HepG2 (cell line): ENCODE results near the gene LASP1. TPM values are rescaled to one million over a fixed set of nuclear protein-coding genes. Genes with fewer than 3 reads are reported as not detected.

Source experiments
- ADNP ChIP-seq: sonication (generic); formaldehyde crosslinking; IDR thresholded peaks from 2 replicates; pipeline ENCODE4 v1.4.0; 2020; ENCODE audit warnings: missing genetic modification reagents
- DNMT3B ChIP-seq: conservative IDR thresholded peaks from 2 replicates; pipeline ENCODE4 v1.6.1; 2016; ENCODE audit warnings: missing biosample characterization, control low read depth
- GABPB1 ChIP-seq: IDR thresholded peaks from 2 replicates; pipeline ENCODE4 v1.6.1; 2016; ENCODE audit warnings: mild to moderate bottlenecking, missing genetic modification reagents, moderate library complexity, missing compliant biosample characterization
- GTF3A ChIP-seq: sonication (generic); formaldehyde crosslinking; conservative IDR thresholded peaks from 2 replicates; pipeline ENCODE4 v1.4.0; 2020; ENCODE audit warnings: mild to moderate bottlenecking, missing genetic modification reagents
- HOXA9 ChIP-seq: sonication (generic); formaldehyde crosslinking; IDR thresholded peaks from 2 replicates; pipeline ENCODE4 v1.8.1; 2022; ENCODE audit warnings: missing genetic modification reagents, mild to moderate bottlenecking, moderate library complexity, borderline replicate concordance
- ISL2 ChIP-seq: sonication (generic); formaldehyde crosslinking; IDR thresholded peaks from 2 replicates; pipeline ENCODE4 v1.5.0; 2020; ENCODE audit warnings: missing genetic modification reagents
- KLF15 ChIP-seq: sonication (generic); formaldehyde crosslinking; IDR thresholded peaks from 2 replicates; pipeline ENCODE4 v1.8.1; 2023; ENCODE audit warnings: borderline replicate concordance, mild to moderate bottlenecking, inconsistent platforms, missing genetic modification reagents, mixed read lengths
- NR3C1 ChIP-seq: sonication (generic); formaldehyde crosslinking; IDR thresholded peaks from 2 replicates; pipeline ENCODE4 v1.4.0; 2020; ENCODE audit warnings: missing genetic modification reagents
- PRPF4 ChIP-seq: fragments of 200-400 bp; formaldehyde crosslinking; IDR thresholded peaks from 2 replicates; pipeline ENCODE4 v1.6.1; 2016; ENCODE audit warnings: low read length, low read depth; ENCODE audit not compliant: poor library complexity, severe bottlenecking
- SRSF4 ChIP-seq: fragments of 200-400 bp; formaldehyde crosslinking; IDR thresholded peaks from one replicate; pipeline ENCODE4 v1.6.1; 2018; ENCODE audit warnings: mild to moderate bottlenecking, low read depth, low read length, moderate library complexity; ENCODE audit not compliant: poor library complexity, severe bottlenecking
- SSRP1 ChIP-seq: IDR thresholded peaks from 2 replicates; pipeline ENCODE4 v1.6.1; 2016; ENCODE audit warnings: control low read depth
- ZFP41 ChIP-seq: sonication (generic); formaldehyde crosslinking; IDR thresholded peaks from 2 replicates; pipeline ENCODE4 v1.4.0; 2020; ENCODE audit warnings: mild to moderate bottlenecking, missing genetic modification reagents, borderline replicate concordance
- ZMYM3 ChIP-seq: sonication (generic); formaldehyde crosslinking; IDR thresholded peaks from 2 replicates; pipeline ENCODE4 v1.5.1; 2020; ENCODE audit warnings: mild to moderate bottlenecking, missing genetic modification reagents
- ZNF326 ChIP-seq: sonication (generic); formaldehyde crosslinking; IDR thresholded peaks from 2 replicates; pipeline ENCODE4 v1.4.0; 2020; ENCODE audit warnings: missing genetic modification reagents, borderline replicate concordance
- ZNF460 ChIP-seq: sonication (generic); formaldehyde crosslinking; IDR thresholded peaks from 2 replicates; pipeline ENCODE4 v1.5.1; 2020; ENCODE audit warnings: missing genetic modification reagents, mild to moderate bottlenecking, borderline replicate concordance
- polyA plus RNA-seq, 8 experiments: library from polyadenylated mRNA; depleted of rRNA in 3 of 8; stranded (reverse) in 7 of 8; unstranded in 1 of 8; fragments of >200 nt; fragmentation: Illumina TruSeq in 4 of 8; extraction: Trizol in 4 of 8; gene quantifications; 2 replicates each; pipeline versions ENCODE4 v1.2.1 to v1.2.3, GENCODE V29; 2011 to 2016; ENCODE audit warnings: low read depth in 4 of 8, missing spikeins in 1 of 8, mixed read lengths in 1 of 8; ENCODE audit not compliant: insufficient read depth in 1 of 8
- total RNA-seq, 5 experiments: library from RNA; depleted of rRNA; stranded (reverse); fragments of >200 nt; fragmentation: Illumina TruSeq; extraction: Trizol; gene quantifications; 2 replicates each; pipeline ENCODE4 v1.2.3, GENCODE V29; 2016; ENCODE audit warnings: low read depth in 1 of 5
- TF ChIP-seq, protein P1 (sequence below): sonication (generic); formaldehyde crosslinking; IDR thresholded peaks from 2 replicates; pipeline ENCODE4 v1.4.0; 2020; ENCODE audit warnings: mild to moderate bottlenecking, missing genetic modification reagents
- TF ChIP-seq, protein P2 (sequence below): sonication (generic); formaldehyde crosslinking; IDR thresholded peaks from 2 replicates; pipeline ENCODE4 v1.4.0; 2020; ENCODE audit warnings: missing genetic modification reagents
- TF ChIP-seq, protein P3 (sequence below): sonication (generic); formaldehyde crosslinking; IDR thresholded peaks from 2 replicates; pipeline ENCODE4 v1.4.0; 2020; ENCODE audit warnings: missing genetic modification reagents
- TF ChIP-seq, protein P4 (sequence below): sonication (generic); formaldehyde crosslinking; IDR thresholded peaks from 2 replicates; pipeline ENCODE4 v1.9.0; 2022; ENCODE audit warnings: missing genetic modification reagents, mild to moderate bottlenecking, borderline replicate concordance

Gene LASP1
- total and polyA plus RNA-seq, 2 of the 13 experiments (the other 11 are each of a cell fraction or from before 2014, with no cell fraction given): 70.1 to 97.0 TPM

DNA sequence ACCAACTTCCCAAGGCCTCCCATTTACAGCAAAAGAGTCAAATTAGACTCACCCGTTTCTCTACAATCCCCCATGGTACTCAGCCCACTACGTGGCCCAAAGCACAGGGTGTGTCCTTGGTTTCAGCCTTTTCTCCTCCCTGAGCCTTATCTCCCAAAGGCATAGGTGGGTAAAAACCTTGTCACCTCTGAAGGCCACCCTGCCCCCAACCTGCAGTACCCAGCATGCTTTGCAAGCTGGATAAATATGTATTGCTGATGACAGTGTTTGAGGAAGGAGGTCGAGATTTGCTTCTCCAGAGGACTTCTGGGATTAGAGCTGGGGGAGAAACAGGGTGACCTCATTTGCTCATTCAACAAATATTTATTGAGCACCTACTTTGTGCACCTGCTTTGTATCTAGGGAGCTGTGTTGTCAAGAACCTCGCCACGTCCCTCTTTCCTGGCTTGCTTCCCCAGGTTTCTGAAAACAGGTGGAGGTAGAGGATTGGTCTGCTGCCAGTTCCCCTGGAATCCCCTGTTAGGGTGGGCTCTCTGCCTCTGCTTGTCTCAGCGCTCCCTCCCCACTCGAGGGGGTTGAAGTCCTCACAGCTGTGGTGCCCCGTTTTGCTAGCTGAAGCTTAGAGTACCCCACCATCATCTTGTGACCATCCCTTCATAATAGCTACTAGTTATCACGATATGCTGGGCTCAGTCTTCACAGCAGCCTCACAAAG, 3.0 kb downstream of the LASP1 start (continued):
- TF ChIP-seq ZMYM3 (peak; percentile 87; the same call in 1 of the 2 replicates), ADNP (CRISPR knock-in tag) (no peak), HOXA9 (CRISPR knock-in tag) (no peak), GTF3A (no peak), GABPB1 (CRISPR knock-in tag) (no peak), PRPF4 (peak; percentile 43), ZNF326 (CRISPR knock-in tag) (no peak), ZNF460 (CRISPR knock-in tag) (no peak), SRSF4 (no peak), ZFP41 (CRISPR knock-in tag) (no peak), KLF15 (no peak), DNMT3B (CRISPR knock-in tag) (no peak; the same call in 1 of the 2 replicates), SSRP1 (CRISPR knock-in tag) (no peak), NR3C1 (CRISPR knock-in tag) (no peak), ISL2 (CRISPR knock-in tag) (no peak)
- TF ChIP-seq, protein P1, sequence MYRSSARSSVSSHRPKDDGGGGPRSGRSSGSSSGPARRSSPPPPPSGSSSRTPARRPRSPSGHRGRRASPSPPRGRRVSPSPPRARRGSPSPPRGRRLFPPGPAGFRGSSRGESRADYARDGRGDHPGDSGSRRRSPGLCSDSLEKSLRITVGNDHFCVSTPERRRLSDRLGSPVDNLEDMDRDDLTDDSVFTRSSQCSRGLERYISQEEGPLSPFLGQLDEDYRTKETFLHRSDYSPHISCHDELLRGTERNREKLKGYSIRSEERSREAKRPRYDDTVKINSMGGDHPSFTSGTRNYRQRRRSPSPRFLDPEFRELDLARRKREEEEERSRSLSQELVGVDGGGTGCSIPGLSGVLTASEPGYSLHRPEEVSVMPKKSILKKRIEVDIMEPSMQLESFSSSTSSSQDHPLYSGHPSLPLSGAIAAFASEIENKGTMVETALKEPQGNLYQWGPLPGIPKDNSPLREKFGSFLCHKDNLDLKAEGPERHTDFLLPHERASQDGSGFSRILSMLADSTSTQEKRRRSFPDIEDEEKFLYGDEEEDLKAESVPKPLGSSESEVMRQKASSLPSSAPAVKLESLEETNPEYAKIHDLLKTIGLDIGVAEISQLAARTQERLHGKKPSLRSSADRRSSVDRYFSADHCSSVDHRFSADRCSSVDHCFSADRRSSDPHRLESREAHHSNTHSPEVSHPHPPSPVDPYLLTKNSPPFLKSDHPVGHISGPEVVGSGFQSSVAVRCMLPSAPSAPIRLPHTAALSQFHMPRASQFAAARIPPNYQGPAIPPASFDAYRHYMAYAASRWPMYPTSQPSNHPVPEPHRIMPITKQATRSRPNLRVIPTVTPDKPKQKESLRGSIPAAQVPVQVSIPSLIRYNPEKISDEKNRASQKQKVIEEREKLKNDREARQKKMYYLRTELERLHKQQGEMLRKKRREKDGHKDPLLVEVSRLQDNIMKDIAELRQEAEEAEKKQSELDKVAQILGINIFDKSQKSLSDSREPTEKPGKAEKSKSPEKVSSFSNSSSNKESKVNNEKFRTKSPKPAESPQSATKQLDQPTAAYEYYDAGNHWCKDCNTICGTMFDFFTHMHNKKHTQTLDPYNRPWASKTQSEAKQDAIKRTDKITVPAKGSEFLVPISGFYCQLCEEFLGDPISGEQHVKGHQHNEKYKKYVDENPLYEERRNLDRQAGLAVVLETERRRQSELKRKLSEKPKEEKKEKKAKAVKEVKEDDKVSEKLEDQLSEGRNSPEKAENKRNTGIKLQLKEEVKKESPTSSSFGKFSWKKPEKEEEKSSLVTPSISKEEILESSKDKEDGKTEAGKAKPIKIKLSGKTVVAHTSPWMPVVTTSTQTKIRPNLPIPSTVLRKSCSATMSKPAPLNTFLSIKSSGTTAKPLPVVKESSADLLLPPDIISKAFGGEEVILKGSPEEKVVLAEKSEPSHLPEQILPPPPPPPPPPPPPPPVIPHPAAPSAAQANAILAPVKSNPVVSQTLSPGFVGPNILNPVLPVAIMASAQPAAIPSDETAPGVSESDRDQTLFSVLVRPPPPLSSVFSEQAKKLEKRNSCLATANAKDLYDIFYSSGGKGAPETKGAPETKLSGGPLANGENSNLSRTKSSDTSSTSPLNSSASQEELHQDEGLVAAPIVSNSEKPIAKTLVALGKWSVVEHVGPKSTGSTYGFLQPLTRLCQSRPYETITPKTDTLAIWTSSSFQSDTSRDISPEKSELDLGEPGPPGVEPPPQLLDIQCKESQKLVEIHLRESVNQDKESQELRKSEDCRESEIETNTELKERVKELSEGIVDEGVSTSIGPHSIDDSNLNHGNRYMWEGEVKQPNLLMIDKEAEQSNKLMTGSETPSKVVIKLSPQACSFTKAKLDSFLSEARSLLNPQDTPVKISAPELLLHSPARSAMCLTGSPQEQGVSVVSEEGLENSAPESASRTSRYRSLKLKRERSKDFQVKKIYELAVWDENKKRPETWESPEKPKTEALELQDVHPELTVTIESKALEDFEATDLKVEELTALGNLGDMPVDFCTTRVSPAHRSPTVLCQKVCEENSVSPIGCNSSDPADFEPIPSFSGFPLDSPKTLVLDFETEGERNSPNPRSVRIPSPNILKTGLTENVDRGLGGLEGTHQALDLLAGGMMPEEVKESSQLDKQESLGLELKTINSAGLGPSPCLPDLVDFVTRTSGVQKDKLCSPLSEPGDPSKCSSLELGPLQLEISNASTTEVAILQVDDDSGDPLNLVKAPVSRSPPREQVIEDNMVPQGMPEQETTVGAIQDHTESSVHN: no peak
- TF ChIP-seq, protein P2, sequence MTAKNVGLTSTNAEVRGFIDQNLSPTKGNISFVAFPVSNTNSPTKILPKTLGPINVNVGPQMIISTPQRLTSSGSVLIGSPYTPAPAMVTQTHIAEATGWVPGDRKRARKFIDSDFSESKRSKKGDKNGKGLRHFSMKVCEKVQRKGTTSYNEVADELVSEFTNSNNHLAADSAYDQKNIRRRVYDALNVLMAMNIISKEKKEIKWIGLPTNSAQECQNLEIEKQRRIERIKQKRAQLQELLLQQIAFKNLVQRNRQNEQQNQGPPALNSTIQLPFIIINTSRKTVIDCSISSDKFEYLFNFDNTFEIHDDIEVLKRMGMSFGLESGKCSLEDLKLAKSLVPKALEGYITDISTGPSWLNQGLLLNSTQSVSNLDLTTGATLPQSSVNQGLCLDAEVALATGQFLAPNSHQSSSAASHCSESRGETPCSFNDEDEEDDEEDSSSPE: no peak
- TF ChIP-seq, protein P3, sequence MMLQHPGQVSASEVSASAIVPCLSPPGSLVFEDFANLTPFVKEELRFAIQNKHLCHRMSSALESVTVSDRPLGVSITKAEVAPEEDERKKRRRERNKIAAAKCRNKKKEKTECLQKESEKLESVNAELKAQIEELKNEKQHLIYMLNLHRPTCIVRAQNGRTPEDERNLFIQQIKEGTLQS (CRISPR knock-in tag): peak; percentile 76
- TF ChIP-seq, protein P4, sequence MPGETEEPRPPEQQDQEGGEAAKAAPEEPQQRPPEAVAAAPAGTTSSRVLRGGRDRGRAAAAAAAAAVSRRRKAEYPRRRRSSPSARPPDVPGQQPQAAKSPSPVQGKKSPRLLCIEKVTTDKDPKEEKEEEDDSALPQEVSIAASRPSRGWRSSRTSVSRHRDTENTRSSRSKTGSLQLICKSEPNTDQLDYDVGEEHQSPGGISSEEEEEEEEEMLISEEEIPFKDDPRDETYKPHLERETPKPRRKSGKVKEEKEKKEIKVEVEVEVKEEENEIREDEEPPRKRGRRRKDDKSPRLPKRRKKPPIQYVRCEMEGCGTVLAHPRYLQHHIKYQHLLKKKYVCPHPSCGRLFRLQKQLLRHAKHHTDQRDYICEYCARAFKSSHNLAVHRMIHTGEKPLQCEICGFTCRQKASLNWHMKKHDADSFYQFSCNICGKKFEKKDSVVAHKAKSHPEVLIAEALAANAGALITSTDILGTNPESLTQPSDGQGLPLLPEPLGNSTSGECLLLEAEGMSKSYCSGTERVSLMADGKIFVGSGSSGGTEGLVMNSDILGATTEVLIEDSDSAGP (CRISPR knock-in tag): no peak
